ENCODE results near the gene TNKS1BP1.
"Not testable (repeated sequence)": the region's sequence is repeated elsewhere in the genome, so short reads cannot be mapped to it uniquely, and the experiment has no call there.

Gene TNKS1BP1

DNA sequence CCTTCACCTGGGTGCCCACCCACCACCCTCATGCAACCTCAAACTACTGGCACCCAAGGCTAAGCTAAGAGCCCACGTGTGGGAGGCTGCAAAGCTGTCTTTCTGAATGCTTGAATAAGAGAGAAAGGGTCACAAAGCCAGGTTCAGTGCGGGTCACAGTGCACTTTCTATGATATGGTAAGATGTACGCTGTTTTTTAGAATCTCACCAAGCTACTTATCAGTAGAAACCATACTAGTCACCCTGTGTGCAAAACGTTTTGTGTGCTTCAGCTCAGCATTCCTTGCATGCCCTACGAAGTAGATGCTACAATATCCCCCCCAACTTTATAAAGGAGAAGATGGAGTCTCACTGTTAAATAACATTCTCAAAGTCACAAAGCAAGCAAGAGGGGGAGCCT is 28.3 kb upstream of the TNKS1BP1 start:
- peak; percentile 81 for DNase-seq

- DNase-seq: peak; percentile 71
Measured at GRCh38 chr11:57349491-57350274, 24.9 kb upstream of the TNKS1BP1 start.

DNA sequence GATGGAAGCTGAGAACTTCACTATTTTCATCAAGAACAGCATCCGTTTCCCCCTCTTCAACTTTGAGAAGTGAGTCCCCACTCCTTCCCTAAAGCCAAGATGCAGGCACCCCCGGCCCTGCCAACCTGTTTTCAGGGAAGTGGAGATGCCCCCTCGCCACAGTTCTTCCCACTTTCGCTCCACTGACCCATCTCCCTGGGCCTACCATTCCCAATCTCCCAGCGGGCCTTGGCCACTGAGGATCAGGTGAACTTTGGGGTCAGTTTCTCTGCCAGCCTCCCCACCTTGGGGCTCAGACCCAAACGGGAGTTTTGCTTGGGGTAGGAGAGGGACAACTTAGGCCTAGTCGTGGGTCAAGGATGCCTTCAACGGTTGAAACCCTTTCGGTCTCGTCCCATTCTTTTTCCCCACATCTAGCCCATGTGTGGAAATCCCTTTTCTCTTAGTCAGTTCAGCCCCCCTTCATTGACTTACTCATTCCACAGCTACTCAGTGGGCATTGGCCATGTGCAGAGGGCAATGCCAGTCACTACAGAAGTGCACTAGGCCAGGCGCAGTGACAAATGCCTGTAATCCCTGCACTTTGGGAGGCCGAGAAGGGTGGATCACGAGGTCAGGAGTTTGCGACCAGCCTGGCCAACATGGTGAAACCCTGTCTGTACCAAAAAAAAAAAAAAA is 24.0 kb upstream of the TNKS1BP1 start:
- DNase-seq: no peak

DNA sequence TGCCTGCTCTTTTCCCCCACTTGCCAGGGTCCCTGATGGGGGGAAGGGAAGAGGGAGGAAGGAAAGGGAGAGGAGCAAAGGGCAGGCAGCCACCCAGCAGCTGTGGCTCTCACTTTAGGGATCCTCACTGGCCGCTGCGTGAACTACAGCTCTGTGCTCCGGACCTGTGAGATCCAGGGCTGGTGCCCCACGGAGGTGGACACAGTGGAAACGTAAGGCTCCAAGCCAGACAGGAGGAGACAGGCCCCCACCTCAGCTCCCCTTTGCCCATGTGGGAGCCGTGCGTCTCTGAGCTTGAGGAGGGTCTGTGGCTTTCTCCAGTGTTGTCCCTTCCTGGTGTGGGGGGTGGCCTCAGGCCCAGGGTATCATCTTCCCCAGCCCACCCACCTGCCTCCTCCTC is 23.3 kb upstream of the TNKS1BP1 start:
- no peak for DNase-seq

- no peak for DNase-seq
Measured at GRCh38 chr11:57347336-57347735, 22.6 kb upstream of the TNKS1BP1 start.

DNA sequence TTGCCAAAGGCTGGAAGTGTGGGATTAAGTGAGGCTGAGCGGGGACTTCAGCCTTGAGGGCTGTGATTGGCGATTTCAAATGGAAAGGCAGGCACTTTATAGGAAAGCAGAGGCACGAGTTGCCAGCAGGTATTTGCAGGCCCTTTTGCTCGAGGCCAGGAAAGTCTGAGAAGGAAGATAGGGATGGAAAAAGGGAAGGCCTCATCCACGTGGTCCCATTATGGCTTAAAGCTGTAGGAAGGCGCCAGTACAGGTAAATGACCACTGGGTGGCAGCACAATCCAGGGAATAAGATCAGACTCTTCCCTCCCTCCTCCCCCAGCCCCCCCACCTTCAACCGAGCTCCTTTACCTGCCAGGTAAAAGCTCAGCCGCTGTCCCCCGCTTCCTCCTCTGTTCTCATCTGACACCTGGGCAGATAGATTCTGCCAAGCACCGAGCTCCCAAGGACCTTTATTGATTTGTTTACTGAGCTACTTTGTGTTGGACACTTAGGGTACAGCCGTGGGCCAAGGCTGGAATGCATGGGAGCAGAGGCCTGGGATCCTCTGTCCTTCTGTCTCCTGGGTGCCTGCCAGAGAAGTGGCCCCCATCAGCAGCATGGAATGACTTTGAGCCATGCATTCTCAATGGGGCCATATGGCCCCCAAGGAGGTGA is 20.9 kb upstream of the TNKS1BP1 start:
- peak; percentile 93 for DNase-seq

DNA sequence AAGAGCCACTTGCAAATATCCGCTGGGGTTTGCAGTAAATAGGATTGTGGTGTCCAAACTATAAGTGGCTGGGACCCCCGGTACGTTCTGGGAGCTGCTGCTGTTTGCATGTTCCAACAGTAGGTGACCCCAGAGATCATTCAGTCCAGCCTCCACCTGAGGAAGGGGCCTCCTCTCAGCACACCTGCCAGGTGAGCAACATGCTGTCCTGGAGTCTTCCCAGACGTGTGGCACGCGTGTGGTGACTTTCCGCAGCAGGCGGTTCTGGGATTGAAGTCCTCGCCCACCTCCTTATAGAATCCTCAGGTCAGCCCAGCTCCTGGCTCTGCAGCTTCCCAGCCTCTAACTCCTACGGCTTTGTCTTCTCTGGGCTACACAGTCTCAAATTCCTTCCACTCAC is 20.1 kb upstream of the TNKS1BP1 start:
- DNase-seq: no peak

DNA sequence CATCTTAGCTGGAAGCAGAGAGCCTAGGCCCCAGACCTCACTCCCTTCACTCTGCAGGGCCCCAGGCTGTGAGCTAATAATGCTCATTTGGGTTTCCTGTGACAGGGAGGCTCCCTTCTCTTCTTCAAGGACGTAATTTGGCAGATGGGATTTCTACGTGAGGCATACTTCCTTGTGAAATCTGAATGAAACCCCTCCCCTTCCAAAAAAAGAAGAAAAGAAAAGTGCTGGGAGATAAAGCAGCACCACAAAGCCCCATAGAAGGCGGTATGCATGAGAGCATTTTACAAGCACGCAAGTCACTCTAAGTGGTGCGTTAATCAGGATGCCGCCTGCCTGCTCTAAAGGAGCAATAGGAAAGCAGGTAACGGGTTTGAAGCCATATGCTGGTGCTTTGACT is 19.1 kb upstream of the TNKS1BP1 start:
- no peak for DNase-seq

GRCh38 chr11:57342702-57343101 is 17.9 kb upstream of the TNKS1BP1 start:
- no peak for DNase-seq

DNA sequence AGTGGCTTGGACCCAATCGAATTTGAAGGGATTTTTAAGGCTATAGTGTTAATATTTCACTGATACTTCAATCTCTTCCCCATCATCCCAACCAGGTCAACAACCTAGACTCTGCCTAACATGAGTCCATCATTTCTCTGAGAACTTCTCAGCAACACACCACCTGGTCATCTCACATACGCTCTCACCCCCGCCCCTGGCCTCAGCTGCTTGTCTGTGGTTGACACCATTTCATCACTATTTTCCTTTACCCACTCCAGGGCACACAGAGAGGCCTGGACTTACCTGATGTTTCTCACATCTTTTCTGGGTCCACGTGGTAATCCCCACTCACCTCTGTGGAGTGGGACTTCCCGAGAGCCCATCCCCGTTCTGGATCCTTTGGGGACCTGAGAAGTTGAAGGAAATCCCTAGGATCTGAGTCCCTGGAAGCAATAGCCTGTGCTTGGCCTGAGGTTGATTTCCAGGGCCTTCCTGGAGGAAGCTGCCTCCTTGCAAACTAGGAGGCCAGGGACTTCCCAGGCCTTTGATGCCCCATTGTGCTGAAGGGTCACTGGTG is 16.6 kb upstream of the TNKS1BP1 start:
- no peak for DNase-seq

DNA sequence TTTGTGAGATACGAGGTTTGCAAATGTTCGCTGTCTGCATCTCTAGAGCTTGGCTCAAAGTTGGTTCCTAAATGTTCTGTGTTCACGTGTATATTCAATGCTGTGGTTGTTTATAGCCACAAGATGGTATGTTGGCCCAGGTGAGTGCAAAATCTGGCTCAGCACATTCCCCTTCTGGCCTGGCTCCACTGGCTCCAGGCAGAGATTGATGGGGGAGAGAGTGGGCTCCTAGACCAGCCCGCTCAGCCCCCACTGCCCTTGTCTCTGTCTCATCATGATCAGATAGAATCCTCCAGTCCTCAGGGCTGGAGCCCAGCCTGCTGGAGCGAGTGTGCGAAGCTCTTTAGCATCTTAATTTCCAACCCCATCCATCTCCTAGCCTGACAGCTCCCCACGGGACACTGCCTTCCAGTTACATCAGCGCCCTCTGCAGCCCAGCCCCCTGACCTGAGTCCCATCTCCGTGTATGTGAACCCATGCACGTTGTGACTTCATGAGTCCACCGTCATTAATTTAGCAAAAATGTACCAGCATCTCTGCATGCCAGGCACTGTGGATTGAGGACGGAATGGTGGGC is 15.4 kb upstream of the TNKS1BP1 start:
- peak; percentile 55 for DNase-seq

GRCh38 chr11:57339328-57339727 is 14.6 kb upstream of the TNKS1BP1 start:
- no peak for DNase-seq

- DNase-seq: no peak
Measured at GRCh38 chr11:57338142-57338541, 13.4 kb upstream of the TNKS1BP1 start, which contains the start of gene P2RX3. Gene P2RX3 (plus strand): TSS chr11:57338352. CDS start chr11:57338551, 199 bp downstream.

GRCh38 chr11:57336856-57337255 is 12.1 kb upstream of the TNKS1BP1 start:
- not testable (repeated sequence) for DNase-seq

GRCh38 chr11:57336111-57336666 is 11.4 kb upstream of the TNKS1BP1 start:
- no peak for DNase-seq

DNA sequence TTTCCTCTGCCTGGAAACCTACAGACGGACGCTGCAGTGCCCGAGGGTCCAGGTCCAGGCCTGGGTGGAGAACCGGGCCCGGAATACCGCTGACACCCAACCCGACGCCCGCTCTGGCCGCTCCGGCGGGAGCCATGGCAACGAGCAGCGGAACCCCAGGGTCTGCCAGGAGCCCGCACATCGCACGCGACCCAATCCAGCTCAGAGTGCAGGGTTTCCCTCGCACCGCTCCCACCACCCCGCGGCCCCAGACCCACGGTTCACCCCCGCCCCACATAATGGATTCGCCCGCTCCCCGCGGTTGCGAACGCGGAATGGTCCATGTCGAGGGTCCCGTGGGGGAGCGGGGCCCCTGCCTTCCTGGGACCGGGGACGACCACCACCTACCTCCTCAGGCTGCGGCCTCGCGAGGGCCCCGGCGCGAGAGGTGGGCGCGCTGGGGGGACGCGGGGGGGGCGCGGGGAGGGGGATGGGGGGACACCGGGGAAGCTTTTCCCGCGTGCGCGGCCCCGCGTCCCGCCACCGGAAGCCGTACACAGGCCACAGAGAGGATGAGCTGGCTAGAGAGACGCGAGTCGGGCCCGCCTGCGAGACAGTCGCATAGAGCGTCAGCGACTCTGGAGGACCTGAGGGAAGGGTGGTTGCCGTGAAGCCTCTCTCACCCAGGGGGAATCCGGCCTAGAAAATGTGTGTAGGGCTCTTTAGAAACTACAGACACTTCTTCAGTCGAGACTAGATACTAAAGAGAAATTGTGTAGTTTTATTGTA is 10.8 kb upstream of the TNKS1BP1 start, which contains the start of gene SSRP1:
Gene SSRP1, minus strand, starts transcription at position 550 of the 768 bp plus-strand sequence. CDS start 771 bp downstream, outside the sequence.
- DNase-seq: peak; percentile 96

GRCh38 chr11:57335023-57335342 is 10.2 kb upstream of the TNKS1BP1 start:
- no peak for DNase-seq

DNA sequence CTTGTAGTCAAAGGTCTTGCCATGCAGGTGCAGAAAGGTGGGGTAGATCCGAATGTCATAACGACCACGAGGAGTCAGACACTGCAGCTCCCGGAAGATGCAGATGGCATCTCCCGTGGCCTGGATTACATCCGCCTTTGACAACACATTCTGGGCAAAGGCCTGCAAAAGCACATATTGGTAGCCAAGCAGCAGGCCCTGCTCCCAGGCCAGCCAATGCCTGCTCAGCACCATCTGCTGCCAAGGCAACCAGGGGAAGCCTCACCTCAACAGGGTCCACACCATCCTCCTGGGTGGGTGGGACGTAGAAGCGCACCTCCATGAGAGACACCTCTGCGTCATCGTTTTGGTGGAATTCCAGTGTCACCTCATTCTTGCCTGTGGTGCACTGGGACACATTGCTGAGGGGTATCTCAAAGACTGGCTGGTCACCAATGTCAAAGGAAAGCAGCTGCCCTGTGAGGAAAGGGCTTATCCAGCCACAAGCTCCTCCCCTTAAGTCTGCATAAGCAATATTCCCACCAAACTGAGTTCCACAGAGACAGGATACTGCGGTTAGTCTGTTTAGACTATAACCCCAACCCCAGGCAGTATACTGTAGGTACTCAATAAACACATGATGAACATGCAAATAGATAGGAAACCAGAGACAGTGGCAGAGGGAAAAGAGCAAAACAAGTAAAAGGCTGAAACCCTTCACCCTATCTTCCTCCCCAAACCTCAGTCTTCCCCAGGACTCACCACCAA is 8.1 kb upstream of the TNKS1BP1 start:
- no peak for DNase-seq

- no peak for DNase-seq
Measured at GRCh38 chr11:57331720-57332119, 7.0 kb upstream of the TNKS1BP1 start.

- DNase-seq: no peak
Measured at GRCh38 chr11:57330029-57330428, 5.3 kb upstream of the TNKS1BP1 start.

DNA sequence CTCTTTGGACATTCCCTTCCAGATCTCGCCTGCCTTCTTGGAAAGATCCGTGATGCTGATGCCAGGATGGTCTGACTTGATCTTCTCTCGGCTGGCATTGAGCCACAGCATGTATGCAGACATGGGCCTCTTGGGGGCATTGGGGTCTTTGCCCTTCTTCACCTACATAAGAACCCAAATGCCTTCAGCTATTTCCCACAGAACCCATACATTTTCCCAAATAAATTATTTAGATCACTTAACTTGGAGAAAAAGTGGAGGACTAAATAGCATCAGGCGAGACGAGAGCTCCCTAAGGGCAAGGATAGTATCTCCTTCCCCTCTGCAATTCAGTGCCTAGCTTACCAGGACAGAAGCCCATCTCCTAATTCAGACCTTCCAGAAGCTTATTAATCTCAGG is 3.0 kb upstream of the TNKS1BP1 start:
- no peak for DNase-seq
